OCI-LY1 (cell line): Measurements from ENCODE around the gene C6orf136.

Experiments
- EZH2 ChIP-seq: fragments of 200-600 bp; sonication (generic), shearing (Covaris generic); IDR thresholded peaks from 2 replicates; pipeline ENCODE4 v1.8.0; 2017; ENCODE audit warnings: borderline replicate concordance, mixed run types, mild to moderate bottlenecking, antibody characterized with exemption, low read length, moderate library complexity, mixed read lengths
- TF ChIP-seq, protein P1 (sequence below): fragments of 200-600 bp; sonication (generic), shearing (Covaris generic); IDR thresholded peaks from 2 replicates; pipeline ENCODE4 v1.5.1; 2017; ENCODE audit warnings: mild to moderate bottlenecking, antibody characterized with exemption, low read length, moderate library complexity, mixed read lengths

DNA sequence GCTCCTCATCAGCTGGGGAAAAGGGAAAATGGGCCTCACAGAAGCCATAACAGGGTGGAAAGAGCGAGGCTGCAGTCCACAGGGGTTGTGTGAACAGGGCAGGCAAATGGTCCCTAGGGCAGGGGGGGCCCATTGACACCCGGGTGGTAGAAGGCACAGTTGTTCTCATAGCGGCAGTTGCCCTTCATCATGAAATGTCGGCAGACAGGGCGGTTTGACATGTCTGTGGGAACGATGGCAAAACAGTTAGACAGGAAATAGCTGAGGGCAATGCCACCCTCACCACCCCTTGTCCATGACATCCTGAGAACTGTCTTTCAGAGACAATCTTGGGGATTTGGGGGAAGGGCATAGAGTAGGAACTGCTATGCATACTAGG lies 45.5 kb upstream of the C6orf136 start:
- TF ChIP-seq, protein P1, sequence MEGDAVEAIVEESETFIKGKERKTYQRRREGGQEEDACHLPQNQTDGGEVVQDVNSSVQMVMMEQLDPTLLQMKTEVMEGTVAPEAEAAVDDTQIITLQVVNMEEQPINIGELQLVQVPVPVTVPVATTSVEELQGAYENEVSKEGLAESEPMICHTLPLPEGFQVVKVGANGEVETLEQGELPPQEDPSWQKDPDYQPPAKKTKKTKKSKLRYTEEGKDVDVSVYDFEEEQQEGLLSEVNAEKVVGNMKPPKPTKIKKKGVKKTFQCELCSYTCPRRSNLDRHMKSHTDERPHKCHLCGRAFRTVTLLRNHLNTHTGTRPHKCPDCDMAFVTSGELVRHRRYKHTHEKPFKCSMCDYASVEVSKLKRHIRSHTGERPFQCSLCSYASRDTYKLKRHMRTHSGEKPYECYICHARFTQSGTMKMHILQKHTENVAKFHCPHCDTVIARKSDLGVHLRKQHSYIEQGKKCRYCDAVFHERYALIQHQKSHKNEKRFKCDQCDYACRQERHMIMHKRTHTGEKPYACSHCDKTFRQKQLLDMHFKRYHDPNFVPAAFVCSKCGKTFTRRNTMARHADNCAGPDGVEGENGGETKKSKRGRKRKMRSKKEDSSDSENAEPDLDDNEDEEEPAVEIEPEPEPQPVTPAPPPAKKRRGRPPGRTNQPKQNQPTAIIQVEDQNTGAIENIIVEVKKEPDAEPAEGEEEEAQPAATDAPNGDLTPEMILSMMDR: no peak
- no peak for TF ChIP-seq EZH2
